MM.1S (cell line): ENCODE results near the gene UQCC2.

ENCODE experiments used
- DNase-seq: peaks from one replicate; pipeline ENCODE4 v3.0.0-alpha.2; 2015
- H2AFZ ChIP-seq: fragments of 300-600 bp; sonication (generic); 2 replicates; pipeline ENCODE4 v1.6.0; 2016; ENCODE audit warnings: antibody characterized with exemption, low read length
- H3F3A ChIP-seq: fragments of 300-600 bp; sonication (generic); 2 replicates; pipeline ENCODE4 v1.6.1; 2016; ENCODE audit warnings: mild to moderate bottlenecking, antibody characterized with exemption, low read length, moderate library complexity, mixed read lengths; ENCODE audit not compliant: insufficient read depth
- H3K27ac ChIP-seq: fragments of 300-600 bp; sonication (generic); 2 replicates; pipeline ENCODE4 v1.5.1; 2016; ENCODE audit warnings: mild to moderate bottlenecking, low read length
- H3K27me3 ChIP-seq: fragments of 300-600 bp; sonication (generic); replicated peaks from 2 replicates; pipeline ENCODE4 v1.6.0; 2016; ENCODE audit warnings: low read length; ENCODE audit not compliant: insufficient read depth
- H3K36me3 ChIP-seq: fragments of 300-600 bp; sonication (generic); replicated peaks from 2 replicates; pipeline ENCODE4 v1.6.1; 2016; ENCODE audit warnings: mild to moderate bottlenecking, low read length, mixed read lengths; ENCODE audit not compliant: insufficient read depth
- H3K4me1 ChIP-seq: fragments of 300-600 bp; sonication (generic); 2 replicates; pipeline ENCODE4 v1.6.1; 2016; ENCODE audit warnings: low read length, mixed read lengths
- H3K4me2 ChIP-seq: fragments of 300-600 bp; sonication (generic); 2 replicates; pipeline ENCODE4 v1.6.0; 2016; ENCODE audit warnings: low read depth, low read length
- H3K4me3 ChIP-seq: fragments of 300-600 bp; sonication (generic); 2 replicates; pipeline ENCODE4 v1.5.1; 2016; ENCODE audit warnings: low read length, mixed read lengths
- H3K79me2 ChIP-seq: fragments of 300-600 bp; sonication (generic); 2 replicates; pipeline ENCODE4 v1.6.1; 2016; ENCODE audit warnings: mixed run types, low read length, mixed read lengths
- H3K9ac ChIP-seq: fragments of 300-600 bp; sonication (generic); 2 replicates; pipeline ENCODE4 v1.6.1; 2016; ENCODE audit warnings: low read length, mixed read lengths
- H3K9me2 ChIP-seq: fragments of 300-600 bp; sonication (generic); replicated peaks from 2 replicates; pipeline ENCODE4 v1.6.1; 2016; ENCODE audit warnings: mild to moderate bottlenecking, low read length, mixed read lengths; ENCODE audit not compliant: insufficient read depth
- H3K9me3 ChIP-seq: fragments of 300-600 bp; sonication (generic); replicated peaks from 2 replicates; pipeline ENCODE4 v1.6.1; 2016; ENCODE audit warnings: mild to moderate bottlenecking, low read length, mixed read lengths; ENCODE audit not compliant: insufficient read depth
- H4K20me1 ChIP-seq: fragments of 300-600 bp; sonication (generic); 2 replicates; pipeline ENCODE4 v1.6.1; 2016; ENCODE audit warnings: mild to moderate bottlenecking, low read length, moderate library complexity, mixed read lengths; ENCODE audit not compliant: insufficient read depth
- CTCF ChIP-seq: fragments of 300-600 bp; sonication (generic); IDR thresholded peaks from 2 replicates; pipeline ENCODE4 v1.5.1; 2016; ENCODE audit warnings: antibody characterized with exemption, low read length, mixed read lengths
- EZH2 ChIP-seq: fragments of 300-600 bp; sonication (generic); optimal IDR thresholded peaks from 2 replicates; pipeline ENCODE3; 2017; ENCODE audit warnings: low read depth, mild to moderate bottlenecking, antibody characterized with exemption, low read length, mixed read lengths
- EZH2phosphoT487 ChIP-seq: fragments of 300-600 bp; sonication (generic); IDR thresholded peaks from 2 replicates; pipeline ENCODE4 v1.6.1; 2018; ENCODE audit warnings: antibody characterized with exemption, low read length

Gene UQCC2

GRCh38 chr6:33656844-33657243 is 54.7 kb downstream of the UQCC2 start:
- no peak overlapping the region for H3K27ac ChIP-seq
- no peak overlapping the region for H3K9ac ChIP-seq
- no peak for TF ChIP-seq EZH2
- TF ChIP-seq CTCF, result no peak
- no peak for TF ChIP-seq EZH2phosphoT487
- no peak overlapping the region for H3K4me3 ChIP-seq
- no peak overlapping the region for H3K4me2 ChIP-seq
- no peaks in the 10 kb centered on the region; the same call in 1 of the 2 replicates for H3K36me3 ChIP-seq
- no peak for DNase-seq
- peaks cover 27% of the 10 kb centered on the region for H3K79me2 ChIP-seq
- no peak overlapping the region for H2AFZ ChIP-seq
- H3K9me3 ChIP-seq, result no peaks in the 10 kb centered on the region
- H3K9me2 ChIP-seq, result no peaks in the 10 kb centered on the region
- H3F3A ChIP-seq, result no peaks in the 10 kb centered on the region
- H3K27me3 ChIP-seq, result no peaks in the 10 kb centered on the region
- H3K4me1 ChIP-seq, result no peaks in the 10 kb centered on the region
- H4K20me1 ChIP-seq, result no peaks in the 10 kb centered on the region

GRCh38 chr6:33654831-33655554 is 56.5 kb downstream of the UQCC2 start:
- H3K9me2 ChIP-seq, result no peaks in the 10 kb centered on the region
- no peak overlapping the region for H3K4me3 ChIP-seq
- no peaks in the 10 kb centered on the region for H3K4me1 ChIP-seq
- no peaks in the 10 kb centered on the region for H3F3A ChIP-seq
- peaks cover 43% of the 10 kb centered on the region for H3K79me2 ChIP-seq
- no peak for TF ChIP-seq EZH2phosphoT487
- H4K20me1 ChIP-seq, result no peaks in the 10 kb centered on the region
- DNase-seq, result no peak
- no peak overlapping the region for H3K9ac ChIP-seq
- H3K9me3 ChIP-seq, result no peaks in the 10 kb centered on the region
- H3K36me3 ChIP-seq, result no peaks in the 10 kb centered on the region; the same call in 1 of the 2 replicates
- H3K27me3 ChIP-seq, result no peaks in the 10 kb centered on the region
- H2AFZ ChIP-seq, result no peak overlapping the region
- no peak overlapping the region for H3K4me2 ChIP-seq
- no peak overlapping the region for H3K27ac ChIP-seq

GRCh38 chr6:33652002-33652401 is 59.5 kb downstream of the UQCC2 start:
- Histone ChIP-seq H3K9me2 (no peaks in the 10 kb centered on the region), H2AFZ (no peak overlapping the region), H3K27me3 (no peaks in the 10 kb centered on the region), H4K20me1 (no peaks in the 10 kb centered on the region; the same call in 1 of the 2 replicates), H3K79me2 (peaks cover 68% of the 10 kb centered on the region), H3K4me1 (peaks cover 8% of the 10 kb centered on the region), H3F3A (peaks cover 6% of the 10 kb centered on the region), H3K9ac (no peak overlapping the region), H3K27ac (no peak overlapping the region), H3K4me3 (no peak overlapping the region), H3K9me3 (no peaks in the 10 kb centered on the region), H3K36me3 (no peaks in the 10 kb centered on the region; the same call in 1 of the 2 replicates), H3K4me2 (no peak overlapping the region)
- no peak for DNase-seq
- TF ChIP-seq EZH2phosphoT487 (no peak), CTCF (no peak), EZH2 (no peak)

- Histone ChIP-seq H3K36me3 (no peaks in the 10 kb centered on the region; the same call in 1 of the 2 replicates), H3K79me2 (peaks cover 68% of the 10 kb centered on the region), H3K27ac (no peak overlapping the region), H3K4me2 (no peak overlapping the region), H3K9me3 (no peaks in the 10 kb centered on the region), H4K20me1 (no peaks in the 10 kb centered on the region; the same call in 1 of the 2 replicates), H3K9ac (no peak overlapping the region), H3K9me2 (no peaks in the 10 kb centered on the region), H3K4me1 (peaks cover 14% of the 10 kb centered on the region), H2AFZ (no peak overlapping the region), H3F3A (peaks cover 12% of the 10 kb centered on the region), H3K4me3 (no peak overlapping the region), H3K27me3 (no peaks in the 10 kb centered on the region)
- DNase-seq, result no peak
- TF ChIP-seq EZH2phosphoT487 (no peak), CTCF (no peak), EZH2 (no peak)
Measured at GRCh38 chr6:33651403-33651802, 60.1 kb downstream of the UQCC2 start.
